K562 treated with DMSO at 1 percent for 12 hours (cell line): Measurements from ENCODE around the gene HSD17B1. TPM values are rescaled to one million over a fixed set of nuclear protein-coding genes. Genes with fewer than 3 reads are reported as not detected.

Source experiments
- total RNA-seq: library from RNA; unstranded; fragments of 300-600 nt; gene quantifications from 2 replicates; pipeline ENCODE4 v1.2.3, GENCODE V29; 2022; ENCODE audit not compliant: insufficient read depth

Gene HSD17B1
- 5.9 and 6.6 TPM in 2 replicates for total RNA-seq

GRCh38 chr17:42552736-42553135, at the start of gene HSD17B1:
HSD17B1 (plus strand) TSS chr17:42552923; CDS start chr17:42552934, 11 bp downstream.

GRCh38 chr17:42536048-42536371, 16.7 kb upstream of the HSD17B1 start, which contains the start of gene NAGLU:
NAGLU (plus strand) TSS chr17:42536241; CDS start chr17:42536273, 32 bp downstream.

GRCh38 chr17:42561897-42562387, 9.2 kb downstream of the HSD17B1 start, which contains the start of gene COASY:
COASY (plus strand) TSS chr17:42562148; CDS start chr17:42562623, 475 bp downstream.

GRCh38 chr17:42566883-42567573, 14.3 kb downstream of the HSD17B1 start, which contains the start of gene MLX:
MLX (plus strand) TSS chr17:42567100; CDS start chr17:42567125, 25 bp downstream.

GRCh38 chr17:42577532-42578281, 25.0 kb downstream of the HSD17B1 start, which contains the start of gene PSMC3IP:
PSMC3IP (minus strand) TSS chr17:42577729; CDS start chr17:42577686, 43 bp downstream.

Other genes starting within 250 kb of the HSD17B1 start
- gene STAT3, start 164.5 kb upstream of the HSD17B1 start, total RNA-seq: 36.3 and 84.1 TPM in 2 replicates
- gene CAVIN1, start 129.7 kb upstream of the HSD17B1 start, total RNA-seq: 47.5 and 64.4 TPM in 2 replicates
- 35.7 and 74.8 TPM in 2 replicates for gene ATP6V0A1, start 94.0 kb upstream of the HSD17B1 start, total RNA-seq
- 13.4 and 17.2 TPM in 2 replicates for gene NAGLU, start 16.7 kb upstream of the HSD17B1 start, total RNA-seq
- 88.6 and 138 TPM in 2 replicates for gene COASY, start 9.2 kb downstream of the HSD17B1 start, total RNA-seq
- 27.7 and 48.9 TPM in 2 replicates for gene MLX, start 14.2 kb downstream of the HSD17B1 start, total RNA-seq
- gene PSMC3IP, start 24.8 kb downstream of the HSD17B1 start, total RNA-seq: 38.2 and 56.8 TPM in 2 replicates
- 14.6 and 33.4 TPM in 2 replicates for gene RETREG3, start 56.5 kb downstream of the HSD17B1 start, total RNA-seq
- gene TUBG1, start 56.8 kb downstream of the HSD17B1 start, total RNA-seq: 113 and 147 TPM in 2 replicates
- gene TUBG2, start 106.4 kb downstream of the HSD17B1 start, total RNA-seq: not detected in 2 replicates
- 43.8 and 49.4 TPM in 2 replicates for gene PLEKHH3, start 124.1 kb downstream of the HSD17B1 start, total RNA-seq
- 9.2 and 13.7 TPM in 2 replicates for gene CCR10, start 128.9 kb downstream of the HSD17B1 start, total RNA-seq
- 0.24 and 2.2 TPM in 2 replicates for gene CNTNAP1, start 129.6 kb downstream of the HSD17B1 start, total RNA-seq
- 9.5 and 29.4 TPM in 2 replicates for gene EZH1, start 192.1 kb downstream of the HSD17B1 start, total RNA-seq
- gene RAMP2, start 208.3 kb downstream of the HSD17B1 start, total RNA-seq: not detected in 2 replicates
- gene VPS25, start 220.5 kb downstream of the HSD17B1 start, total RNA-seq: 138 and 158 TPM in 2 replicates
- gene WNK4, start 227.7 kb downstream of the HSD17B1 start, total RNA-seq: 2.8 and 9.5 TPM in 2 replicates
- 65.3 and 74.5 TPM in 2 replicates for gene COA3, start 245.8 kb downstream of the HSD17B1 start, total RNA-seq
- gene CNTD1, start 245.9 kb downstream of the HSD17B1 start, total RNA-seq: 0.37 and 0.66 TPM in 2 replicates